Upper lobe of left lung (tissue), 6 donors: ENCODE data around the gene ADCY9. TPM values are rescaled to one million over a fixed set of nuclear protein-coding genes. Genes with fewer than 3 reads are reported as not detected.
A peak's percentile ranks its signal among the peaks of the same experiment; 100 is the strongest.

Experiments
- ATAC-seq, 2 donors: fragments of 200-7000 bp; cut with Tn5 transposase; one replicate each; pipeline ENCODE4 v1.9.1; 2022; ENCODE audit warnings: mild to moderate bottlenecking in 2 of 2, moderate library complexity in 2 of 2; ENCODE audit not compliant: low FRiP score in 2 of 2
- DNase-seq, 2 donors: peaks; one replicate each; pipeline ENCODE4 v3.0.0-alpha.2; 2019 to 2020
- H3K27ac ChIP-seq, 4 donors: fragments of 200-600 bp; sonication (generic); one replicate each; pipeline ENCODE4 v1.5.1; 2016 to 2019
- H3K27me3 ChIP-seq, 4 donors: fragments of 200-600 bp; sonication (generic); one replicate each; pipeline ENCODE4 v1.5.1; 2017 to 2019
- H3K36me3 ChIP-seq, 4 donors: fragments of 200-600 bp; sonication (generic); one replicate each; pipeline ENCODE4 v1.5.1; 2016 to 2019
- H3K4me1 ChIP-seq, 4 donors: fragments of 200-600 bp; sonication (generic); one replicate each; pipeline ENCODE4 v1.5.1; 2018 to 2019
- H3K4me3 ChIP-seq, 4 donors: fragments of 200-600 bp; sonication (generic); one replicate each; pipeline ENCODE4 v1.5.1; 2017 to 2019; ENCODE audit warnings: mild to moderate bottlenecking in 2 of 4, moderate library complexity in 1 of 4
- H3K9me3 ChIP-seq, 4 donors: fragments of 200-600 bp; sonication (generic); one replicate each; pipeline ENCODE4 v1.5.1; 2018 to 2019
- EP300 ChIP-seq, 4 donors: sonication (generic); formaldehyde crosslinking; IDR thresholded peaks; one replicate each; pipeline ENCODE4 v1.5.1; 2017; ENCODE audit warnings: antibody characterized with exemption in 4 of 4, control low read depth in 2 of 4
- POLR2A ChIP-seq, 4 donors: fragments of 450-650 bp; IDR thresholded peaks; one replicate each; pipeline ENCODE4 v1.5.1; 2016 to 2017; ENCODE audit warnings: antibody characterized with exemption in 4 of 4, mild to moderate bottlenecking in 2 of 4
- POLR2AphosphoS5 ChIP-seq, 2 donors: sonication (generic); formaldehyde crosslinking; IDR thresholded peaks; one replicate each; pipeline ENCODE4 v1.5.1; 2017; ENCODE audit warnings: antibody characterized with exemption in 2 of 2
- WGBS, 2 donors: methylation state at CpG; one replicate each; pipeline ENCODE4 v1.1.5; 2017 to 2018; 5-methylcytosine and 5-hydroxymethylcytosine counted together
- total RNA-seq, 6 donors: library from RNA; depleted of rRNA in 4 of 6; stranded (reverse); fragments of >200 nt in 4 of 6; gene quantifications; one replicate each; pipeline versions ENCODE4 v1.1.0 to v1.2.1, GENCODE V29; 2016 to 2021
- TF ChIP-seq, protein P1 (sequence below), 6 experiments: fragments of 450-650 bp in 4 of 6; fragments of 200-600 bp in 2 of 6; sonication (generic) in 2 of 6; IDR thresholded peaks; one replicate each; pipeline ENCODE4 v1.5.1; 2016 to 2019; ENCODE audit warnings: antibody characterized with exemption in 6 of 6
- donor health status: DM: no; HTN: no; CAD: no; lungs with moderate emphysema.
- donor health status: DM: no; HTN: yes; CAD: no; lungs with severe emphysema.

ADCY9 gene
- total RNA-seq, 6 donors from 2014 or later = 46.0 to 80.7 (median 68.4) TPM

DNA sequence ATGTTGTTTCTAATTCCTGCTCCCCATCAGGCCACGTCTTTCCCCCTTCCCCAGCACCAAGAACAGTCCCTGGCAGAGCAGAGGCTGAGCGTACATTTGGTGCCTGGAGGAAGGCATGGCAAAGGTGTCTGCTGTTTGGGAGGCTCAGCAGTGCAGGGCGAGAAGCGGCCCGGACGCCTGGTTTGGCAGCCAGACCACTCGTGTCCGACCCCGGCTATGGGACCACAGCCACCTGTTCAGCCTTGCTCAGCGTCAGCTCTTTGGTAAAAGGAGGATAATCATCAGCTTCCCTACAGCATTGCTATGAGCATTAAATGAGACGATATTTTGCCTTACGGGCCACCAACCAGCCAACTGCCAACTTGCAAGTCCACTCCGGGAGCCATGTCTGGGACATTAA, 129.0 kb downstream of the ADCY9 start:
- WGBS, 2 donors = 97 to 99% methylated on average over 10 to 13 of the region's 13 CpGs
- H3K27me3 ChIP-seq = no peaks in the 10 kb centered on the region
- H3K27ac ChIP-seq = no peak overlapping the region
- no peaks in the 10 kb centered on the region for H3K9me3 ChIP-seq
- no peak for ATAC-seq
- peaks cover 0 to 39% (median 11%) of the 10 kb centered on the region in 4 donors for H3K36me3 ChIP-seq
- TF ChIP-seq POLR2A (IDR thresholded peaks at IDR 0.05) = no peak
- no peak for TF ChIP-seq EP300 (IDR thresholded peaks at IDR 0.05)
- TF ChIP-seq POLR2AphosphoS5 (IDR thresholded peaks at IDR 0.05) = no peak
- TF ChIP-seq, protein P1, sequence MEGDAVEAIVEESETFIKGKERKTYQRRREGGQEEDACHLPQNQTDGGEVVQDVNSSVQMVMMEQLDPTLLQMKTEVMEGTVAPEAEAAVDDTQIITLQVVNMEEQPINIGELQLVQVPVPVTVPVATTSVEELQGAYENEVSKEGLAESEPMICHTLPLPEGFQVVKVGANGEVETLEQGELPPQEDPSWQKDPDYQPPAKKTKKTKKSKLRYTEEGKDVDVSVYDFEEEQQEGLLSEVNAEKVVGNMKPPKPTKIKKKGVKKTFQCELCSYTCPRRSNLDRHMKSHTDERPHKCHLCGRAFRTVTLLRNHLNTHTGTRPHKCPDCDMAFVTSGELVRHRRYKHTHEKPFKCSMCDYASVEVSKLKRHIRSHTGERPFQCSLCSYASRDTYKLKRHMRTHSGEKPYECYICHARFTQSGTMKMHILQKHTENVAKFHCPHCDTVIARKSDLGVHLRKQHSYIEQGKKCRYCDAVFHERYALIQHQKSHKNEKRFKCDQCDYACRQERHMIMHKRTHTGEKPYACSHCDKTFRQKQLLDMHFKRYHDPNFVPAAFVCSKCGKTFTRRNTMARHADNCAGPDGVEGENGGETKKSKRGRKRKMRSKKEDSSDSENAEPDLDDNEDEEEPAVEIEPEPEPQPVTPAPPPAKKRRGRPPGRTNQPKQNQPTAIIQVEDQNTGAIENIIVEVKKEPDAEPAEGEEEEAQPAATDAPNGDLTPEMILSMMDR (IDR thresholded peaks at IDR 0.05) = no peak
- H3K4me3 ChIP-seq = no peak overlapping the region
- H3K4me1 ChIP-seq = peaks cover 0 to 4% (median 2%) of the 10 kb centered on the region in 4 donors
- peak in 1 of 2 donors; percentile 43 for DNase-seq

DNA sequence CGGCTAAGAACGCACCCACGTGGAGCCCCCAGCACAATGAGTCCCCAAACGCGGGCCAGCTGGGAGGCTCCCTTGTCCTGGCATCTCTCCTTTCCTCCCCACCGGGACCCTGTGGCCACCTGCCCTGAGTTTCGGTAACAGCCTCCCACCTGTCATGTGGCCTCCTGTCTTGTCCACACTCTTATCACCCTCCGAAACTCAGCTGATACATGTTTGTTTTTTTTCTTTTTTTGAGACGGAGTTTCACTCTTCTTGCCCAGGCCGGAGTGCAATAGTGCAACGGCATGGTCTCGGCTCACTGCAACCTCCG, 130.1 kb downstream of the ADCY9 start:
- no peaks in the 10 kb centered on the region for H3K9me3 ChIP-seq
- 86 to 94% methylated on average over 9 to 13 of the region's 13 CpGs for whole genome bisulfite sequencing, 2 donors
- H3K27me3 ChIP-seq = no peaks in the 10 kb centered on the region
- no peak for DNase-seq
- TF ChIP-seq, protein P1 (IDR thresholded peaks at IDR 0.05) = no peak
- TF ChIP-seq POLR2AphosphoS5 (IDR thresholded peaks at IDR 0.05) (no peak), EP300 (IDR thresholded peaks at IDR 0.05) (no peak), POLR2A (IDR thresholded peaks at IDR 0.05) (no peak)
- no peak for ATAC-seq
- H3K36me3 ChIP-seq = peaks cover 0 to 39% (median 17%) of the 10 kb centered on the region in 4 donors
- H3K4me1 ChIP-seq = peaks cover 0 to 4% (median 2%) of the 10 kb centered on the region in 4 donors
- H3K27ac ChIP-seq = no peak overlapping the region
- no peak overlapping the region for H3K4me3 ChIP-seq

DNA sequence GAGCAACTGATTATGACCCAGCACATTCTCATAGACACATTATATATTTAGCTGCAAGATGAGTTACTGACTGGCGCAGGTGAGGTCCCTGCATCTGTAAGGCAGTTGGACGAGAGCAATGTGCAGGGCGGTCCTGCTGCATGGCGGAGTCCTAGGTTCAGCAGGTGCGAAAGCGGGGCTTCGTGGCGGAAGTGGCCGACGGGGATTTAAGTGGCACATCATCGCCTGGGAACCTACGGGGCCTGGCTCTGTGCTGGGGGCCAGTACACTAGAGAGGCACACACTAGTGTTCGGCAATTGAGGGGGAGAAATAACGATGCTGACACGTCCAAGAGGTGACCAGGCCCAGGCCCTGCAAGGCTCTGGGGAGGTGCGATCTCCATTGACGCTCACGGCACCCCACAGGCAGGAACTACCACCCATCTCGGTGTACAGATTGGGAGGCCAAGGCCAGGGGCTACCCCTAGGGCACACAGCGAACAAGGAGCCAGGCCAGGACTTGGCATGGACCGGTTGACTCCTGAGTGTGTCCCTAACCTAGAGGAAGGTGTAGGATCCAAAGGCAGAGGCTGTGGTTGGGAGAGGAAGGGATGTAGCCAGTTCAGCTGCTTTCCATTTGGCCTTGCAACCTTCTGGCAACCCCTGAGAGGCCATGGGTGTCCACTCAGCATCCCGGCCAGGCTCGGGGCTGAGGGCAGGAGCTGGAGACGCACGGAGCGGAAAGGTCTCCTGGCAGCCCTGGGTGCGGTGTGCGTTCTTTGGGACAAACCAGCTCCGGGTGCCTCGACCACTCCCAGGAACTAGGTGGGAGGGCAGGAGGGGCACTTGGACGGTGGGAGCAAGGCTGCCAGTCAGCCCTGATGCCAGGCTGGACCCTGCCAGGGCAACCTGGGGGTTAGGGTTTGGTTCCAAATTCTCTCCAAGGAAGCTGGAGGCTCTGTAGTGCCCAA, 131.9 kb downstream of the ADCY9 start:
- Histone ChIP-seq H3K27ac (no peak overlapping the region), H3K27me3 (no peaks in the 10 kb centered on the region), H3K4me1 (peaks cover 0 to 4% (median 3%) of the 10 kb centered on the region in 4 donors), H3K4me3 (no peak overlapping the region), H3K36me3 (peaks cover under 1 to 48% (median 26%) of the 10 kb centered on the region in 4 donors), H3K9me3 (no peaks in the 10 kb centered on the region)
- ATAC-seq = no peak
- 91 to 94% methylated on average over 27 to 31 of the region's 31 CpGs for WGBS, 2 donors
- TF ChIP-seq, protein P1 (IDR thresholded peaks at IDR 0.05) = no peak
- no peak for TF ChIP-seq POLR2A (IDR thresholded peaks at IDR 0.05)
- no peak for TF ChIP-seq EP300 (IDR thresholded peaks at IDR 0.05)
- no peak for TF ChIP-seq POLR2AphosphoS5 (IDR thresholded peaks at IDR 0.05)
- peak in 1 of 2 donors; percentile 62 for DNase-seq

DNA sequence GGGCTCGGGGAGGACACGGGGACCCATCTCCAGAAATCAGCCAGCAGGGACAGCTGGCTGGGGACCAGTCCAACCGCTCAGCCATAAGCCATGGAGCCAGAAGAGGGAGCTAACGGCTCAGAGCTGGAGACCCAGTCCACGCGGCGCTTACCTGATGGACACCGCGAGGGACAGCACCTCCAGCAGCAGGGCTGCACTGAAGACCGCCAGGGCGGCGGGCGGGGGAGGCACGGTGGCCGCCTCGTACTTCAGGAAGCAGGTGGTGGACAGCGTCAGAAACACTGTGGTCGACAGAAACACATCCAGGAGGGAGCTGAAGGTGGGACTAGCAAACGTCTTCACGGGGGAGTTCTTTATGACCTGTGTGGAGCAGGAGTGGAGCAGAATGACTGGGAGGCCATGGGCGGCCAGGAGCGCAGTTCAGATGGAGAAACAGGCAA, 133.1 kb downstream of the ADCY9 start:
- WGBS, 2 donors = 36 to 55% methylated on average over 15 to 16 of the region's 22 CpGs
- Histone ChIP-seq H3K36me3 (peaks cover 2 to 50% (median 35%) of the 10 kb centered on the region in 4 donors), H3K27me3 (no peaks in the 10 kb centered on the region), H3K9me3 (no peaks in the 10 kb centered on the region), H3K4me1 (peaks cover 0 to 4% (median 3%) of the 10 kb centered on the region in 4 donors), H3K4me3 (no peak overlapping the region), H3K27ac (no peak overlapping the region)
- DNase-seq (peak; percentile 66 to 82), ATAC-seq (peak; percentile 59 to 67)
- no peak for TF ChIP-seq EP300 (IDR thresholded peaks at IDR 0.05)
- TF ChIP-seq, protein P1 (IDR thresholded peaks at IDR 0.05) = peak; percentile 48 to 81 (median 76)
- TF ChIP-seq POLR2A (IDR thresholded peaks at IDR 0.05) = no peak
